NCI-H1436 treated with DMSO at 0.1 percent for 48 hours (cell line): Measurements from ENCODE around the gene PTPRT.

Experiments used
- DNase-seq: peaks from one replicate; lab custom pipeline; 2025; lab: John Stamatoyannopoulos, UW

PTPRT gene

GRCh38 chr20:43119720-43120119 lies 70.0 kb downstream of the PTPRT start:
- no peak for DNase-seq

GRCh38 chr20:43102394-43102793 lies 87.3 kb downstream of the PTPRT start:
- DNase-seq: no peak

GRCh38 chr20:43096931-43097260 lies 92.8 kb downstream of the PTPRT start:
- no peak for DNase-seq

GRCh38 chr20:43096126-43096930 lies 93.4 kb downstream of the PTPRT start:
- no peak for DNase-seq

GRCh38 chr20:43095034-43095433 lies 94.7 kb downstream of the PTPRT start:
- no peak for DNase-seq

GRCh38 chr20:43092386-43093088 lies 97.2 kb downstream of the PTPRT start:
- no peak for DNase-seq

- DNase-seq: no peak
Observed at GRCh38 chr20:43068482-43068881, 121.2 kb downstream of the PTPRT start.

- DNase-seq: no peak
Observed at GRCh38 chr20:43066125-43066524, 123.6 kb downstream of the PTPRT start.

- DNase-seq: no peak
Observed at GRCh38 chr20:43065299-43065698, 124.4 kb downstream of the PTPRT start.

GRCh38 chr20:43058077-43058476 lies 131.6 kb downstream of the PTPRT start:
- no peak for DNase-seq

- DNase-seq: no peak
Observed at GRCh38 chr20:43057317-43057716, 132.4 kb downstream of the PTPRT start.

GRCh38 chr20:43055181-43055884 lies 134.4 kb downstream of the PTPRT start:
- no peak for DNase-seq

- DNase-seq: no peak
Observed at GRCh38 chr20:43052532-43052931, 137.2 kb downstream of the PTPRT start.

GRCh38 chr20:43046966-43047365 lies 142.7 kb downstream of the PTPRT start:
- no peak for DNase-seq

- no peak for DNase-seq
Observed at GRCh38 chr20:43043887-43044286, 145.8 kb downstream of the PTPRT start.

- no peak for DNase-seq
Observed at GRCh38 chr20:43040427-43040826, 149.3 kb downstream of the PTPRT start.

- no peak for DNase-seq
Observed at GRCh38 chr20:43037605-43038309, 151.9 kb downstream of the PTPRT start.

- no peak for DNase-seq
Observed at GRCh38 chr20:43034981-43035724, 154.6 kb downstream of the PTPRT start.

- DNase-seq: no peak
Observed at GRCh38 chr20:43032459-43032858, 157.2 kb downstream of the PTPRT start.

- DNase-seq: no peak
Observed at GRCh38 chr20:43029176-43029575, 160.5 kb downstream of the PTPRT start.

- no peak for DNase-seq
Observed at GRCh38 chr20:43028470-43028869, 161.2 kb downstream of the PTPRT start.

- no peak for DNase-seq
Observed at GRCh38 chr20:43023836-43024235, 165.9 kb downstream of the PTPRT start.
